NCI-H2227 (cell line): ENCODE results near the gene NFYC.

ENCODE experiments used
- DNase-seq: peaks from one replicate; lab custom pipeline; 2025; ENCODE audit not compliant: unreplicated experiment; lab: John Stamatoyannopoulos, UW

Gene NFYC

GRCh38 chr1:40818264-40818961 lies 126.9 kb downstream of the NFYC start:
- DNase-seq: no peak

- DNase-seq: no peak
These were observed 127.6 kb downstream of the NFYC start for GRCh38 chr1:40819101-40819500.

- DNase-seq: no peak
These were observed 128.8 kb downstream of the NFYC start for GRCh38 chr1:40820251-40820797.
